Keratinocyte (primary cell): ENCODE data around the gene APLP2. TPM values are rescaled to one million over a fixed set of nuclear protein-coding genes. Genes with fewer than 3 reads are reported as not detected.

Source experiments
- DNase-seq: peaks from one replicate; pipeline ENCODE4 v3.0.0-alpha.2; 2011; ENCODE audit warnings: low read depth, missing footprints, low spot score
- FAIRE-seq: peaks from 2 replicates; lab custom pipeline; 2011; peaks lifted over from hg19 to GRCh38; lab: Jason Lieb, UNC
- H2AFZ ChIP-seq: 2 replicates; pipeline ENCODE4 v1.6.0; 2012; ENCODE audit warnings: low read length, control low read depth, inconsistent platforms; ENCODE audit not compliant: control insufficient read depth
- H3K27ac ChIP-seq: 2 replicates; pipeline ENCODE4 v1.5.1; 2011; ENCODE audit warnings: low read length; ENCODE audit not compliant: control insufficient read depth, insufficient read depth
- H3K27me3 ChIP-seq: 3 replicates; pipeline ENCODE4 v1.6.0; 2011; ENCODE audit warnings: low read length; ENCODE audit not compliant: control insufficient read depth, insufficient read depth; ENCODE audit errors: extremely low read depth
- H3K36me3 ChIP-seq, 2 experiments: 2 replicates in 1 of 2; 3 replicates in 1 of 2; pipeline ENCODE4 v1.5.1; 2011; ENCODE audit warnings: low read length in 2 of 2, mild to moderate bottlenecking in 1 of 2; ENCODE audit not compliant: control insufficient read depth in 2 of 2, insufficient read depth in 2 of 2; ENCODE audit errors: extremely low read depth in 1 of 2
- H3K4me1 ChIP-seq: 3 replicates; pipeline ENCODE4 v1.5.1; 2011; ENCODE audit warnings: low read length; ENCODE audit not compliant: control insufficient read depth, insufficient read depth; ENCODE audit errors: extremely low read depth
- H3K4me2 ChIP-seq: 3 replicates; pipeline ENCODE4 v1.6.0; 2011; ENCODE audit warnings: low read depth, low read length; ENCODE audit not compliant: control insufficient read depth, insufficient read depth; ENCODE audit errors: extremely low read depth
- H3K4me3 ChIP-seq, 3 experiments: fragments of 200-600 bp in 1 of 3; sonication (generic) in 1 of 3; 2 replicates in 2 of 3; 3 replicates in 1 of 3; pipeline ENCODE4 v1.5.1; 2011 to 2016; ENCODE audit warnings: low read length in 3 of 3, mild to moderate bottlenecking in 3 of 3, control low read depth in 2 of 3, inconsistent platforms in 1 of 3, low read depth in 1 of 3, mixed read lengths in 1 of 3, mixed run types in 1 of 3, moderate library complexity in 1 of 3; ENCODE audit not compliant: control insufficient read depth in 2 of 3, insufficient read depth in 2 of 3; ENCODE audit errors: extremely low read depth in 1 of 3
- H3K79me2 ChIP-seq: 2 replicates; pipeline ENCODE4 v1.6.0; 2012; ENCODE audit warnings: low read length; ENCODE audit not compliant: control insufficient read depth, insufficient read depth
- H3K9ac ChIP-seq: 3 replicates; pipeline ENCODE4 v1.6.0; 2011; ENCODE audit warnings: low read length; ENCODE audit not compliant: control insufficient read depth, insufficient read depth; ENCODE audit errors: extremely low read depth
- H3K9me1 ChIP-seq: 3 replicates; pipeline ENCODE4 v1.6.0; 2011; ENCODE audit warnings: low read length; ENCODE audit not compliant: control insufficient read depth, insufficient read depth; ENCODE audit errors: extremely low read depth
- H3K9me3 ChIP-seq: 2 replicates; pipeline ENCODE4 v1.5.1; 2012; ENCODE audit warnings: low read depth, low read length; ENCODE audit not compliant: control insufficient read depth
- H4K20me1 ChIP-seq: 3 replicates; pipeline ENCODE4 v1.6.0; 2011; ENCODE audit warnings: low read length; ENCODE audit not compliant: control insufficient read depth, insufficient read depth; ENCODE audit errors: extremely low read depth
- EZH2 ChIP-seq: IDR thresholded peaks from one replicate; pipeline ENCODE4 v1.6.1; 2012; ENCODE audit warnings: inconsistent platforms, mild to moderate bottlenecking, low read length, moderate library complexity
- dilution Hi-C: fragments of 300-500 bp; cut with MboI; formaldehyde crosslinking; loops from one replicate; pipeline ENCODE4 v1.7.0; 2020; ENCODE audit warnings: low sequenced_read_pairs; ENCODE audit not compliant: extremely low pct_ligation_motif_present
- polyA plus RNA-seq, 5 experiments: library from polyadenylated mRNA; depleted of rRNA in 3 of 5; stranded (reverse) in 3 of 5; stranded (forward) in 1 of 5; unstranded in 1 of 5; fragments of >200 nt; gene quantifications; 1 replicate in 1 of 5; 2 replicates in 3 of 5; 3 replicates in 1 of 5; pipeline versions ENCODE4 v1.2.1 to v1.2.3, GENCODE V29; 2011 to 2012; ENCODE audit warnings: missing spikeins in 2 of 5, low read depth in 1 of 5, low replicate concordance in 1 of 5
- TF ChIP-seq, protein P1 (sequence below), 3 experiments: IDR thresholded peaks in 1 of 3; conservative IDR thresholded peaks in 1 of 3; optimal IDR thresholded peaks in 1 of 3; 2 replicates in 2 of 3; 3 replicates in 1 of 3; pipeline versions ENCODE3 to v1.5.1; 2011; ENCODE audit warnings: low read length in 3 of 3, mild to moderate bottlenecking in 3 of 3, moderate library complexity in 2 of 3, control low read depth in 1 of 3, inconsistent platforms in 1 of 3; ENCODE audit not compliant: insufficient read depth in 2 of 3; ENCODE audit errors: extremely low read depth in 1 of 3

The APLP2 gene
- polyA plus RNA-seq, 1 donor (not counting 4 experiments of a cell fraction or from before 2014, with no cell fraction given) = 531 TPM

GRCh38 chr11:130037058-130037457 is 32.6 kb upstream of the APLP2 start:
- H3K9ac ChIP-seq = no peak overlapping the region
- H3K9me1 ChIP-seq = no peaks in the 10 kb centered on the region
- H3K36me3 ChIP-seq = no peaks in the 10 kb centered on the region
- DNase-seq = peak; percentile 71
- dilution Hi-C loops = no loop called here
- no peaks in the 10 kb centered on the region for H4K20me1 ChIP-seq
- peak overlapping the region; percentile 48 for H3K4me2 ChIP-seq
- TF ChIP-seq EZH2 = no peak
- TF ChIP-seq, protein P1, sequence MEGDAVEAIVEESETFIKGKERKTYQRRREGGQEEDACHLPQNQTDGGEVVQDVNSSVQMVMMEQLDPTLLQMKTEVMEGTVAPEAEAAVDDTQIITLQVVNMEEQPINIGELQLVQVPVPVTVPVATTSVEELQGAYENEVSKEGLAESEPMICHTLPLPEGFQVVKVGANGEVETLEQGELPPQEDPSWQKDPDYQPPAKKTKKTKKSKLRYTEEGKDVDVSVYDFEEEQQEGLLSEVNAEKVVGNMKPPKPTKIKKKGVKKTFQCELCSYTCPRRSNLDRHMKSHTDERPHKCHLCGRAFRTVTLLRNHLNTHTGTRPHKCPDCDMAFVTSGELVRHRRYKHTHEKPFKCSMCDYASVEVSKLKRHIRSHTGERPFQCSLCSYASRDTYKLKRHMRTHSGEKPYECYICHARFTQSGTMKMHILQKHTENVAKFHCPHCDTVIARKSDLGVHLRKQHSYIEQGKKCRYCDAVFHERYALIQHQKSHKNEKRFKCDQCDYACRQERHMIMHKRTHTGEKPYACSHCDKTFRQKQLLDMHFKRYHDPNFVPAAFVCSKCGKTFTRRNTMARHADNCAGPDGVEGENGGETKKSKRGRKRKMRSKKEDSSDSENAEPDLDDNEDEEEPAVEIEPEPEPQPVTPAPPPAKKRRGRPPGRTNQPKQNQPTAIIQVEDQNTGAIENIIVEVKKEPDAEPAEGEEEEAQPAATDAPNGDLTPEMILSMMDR (optimal IDR thresholded peaks at IDR 0.05 in 1 of 3, IDR thresholded peaks at IDR 0.05 in 1 of 3, conservative IDR thresholded peaks at IDR 0.05 in 1 of 3; ENCODE audit: extremely low read depth in 1 of 3, insufficient read depth in 2 of 3, low read length in 3 of 3) = no peak
- peak; percentile 99 for FAIRE-seq
- H3K79me2 ChIP-seq = no peaks in the 10 kb centered on the region
- H2AFZ ChIP-seq = no peak overlapping the region
- H3K4me3 ChIP-seq = no peak overlapping the region
- no peaks in the 10 kb centered on the region for H3K9me3 ChIP-seq
- no peaks in the 10 kb centered on the region for H3K27me3 ChIP-seq
- peaks cover 17% of the 10 kb centered on the region for H3K4me1 ChIP-seq
- peak overlapping the region; percentile 72 for H3K27ac ChIP-seq

DNA sequence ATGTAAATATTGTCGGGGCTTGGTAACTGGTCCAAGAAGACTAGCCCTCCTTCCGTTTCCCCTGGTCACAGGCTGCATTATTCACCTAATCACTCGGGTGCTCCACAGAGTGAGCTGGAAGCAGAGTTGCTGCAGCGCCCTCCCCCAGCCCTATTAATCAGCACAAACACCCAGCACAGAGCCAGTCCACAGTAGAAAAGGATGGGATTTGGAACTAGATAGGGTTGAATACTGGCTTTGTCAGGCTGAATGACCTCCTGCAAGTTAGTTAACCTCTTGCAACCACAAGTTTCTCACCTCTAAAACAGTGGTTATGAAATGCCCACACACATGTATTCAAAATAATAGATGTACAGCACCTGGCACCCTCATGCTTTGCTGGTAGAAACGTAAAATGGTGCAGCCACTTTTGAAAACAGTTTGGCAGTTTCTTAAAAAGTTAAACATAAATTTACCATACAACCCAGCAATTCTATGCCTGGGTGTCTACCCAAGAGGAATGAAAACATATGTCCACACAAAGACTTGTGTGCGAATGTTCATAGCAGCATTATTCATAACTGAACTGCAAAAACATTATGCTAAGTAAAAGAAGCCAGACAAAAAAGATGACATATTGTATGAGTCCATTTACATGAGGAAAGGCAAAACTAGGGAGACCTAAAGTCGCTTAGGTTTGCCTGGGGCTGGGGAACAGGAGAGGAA is 31.7 kb upstream of the APLP2 start:
- no peak for TF ChIP-seq EZH2
- TF ChIP-seq, protein P1 (optimal IDR thresholded peaks at IDR 0.05 in 1 of 3, IDR thresholded peaks at IDR 0.05 in 1 of 3, conservative IDR thresholded peaks at IDR 0.05 in 1 of 3; ENCODE audit: extremely low read depth in 1 of 3, insufficient read depth in 2 of 3, low read length in 3 of 3) = no peak
- Histone ChIP-seq H3K79me2 (no peaks in the 10 kb centered on the region), H3K9me3 (no peaks in the 10 kb centered on the region), H2AFZ (no peak overlapping the region), H3K27me3 (no peaks in the 10 kb centered on the region), H3K4me2 (no peak overlapping the region), H3K9me1 (no peaks in the 10 kb centered on the region), H4K20me1 (no peaks in the 10 kb centered on the region), H3K36me3 (no peaks in the 10 kb centered on the region), H3K4me3 (no peak overlapping the region), H3K4me1 (peaks cover 26% of the 10 kb centered on the region), H3K27ac (peak overlapping the region; percentile 72), H3K9ac (no peak overlapping the region)
- DNase-seq = no peak
- dilution Hi-C loops = no loop called here
- peak; percentile 53 for FAIRE-seq
